Measurements from ENCODE around the gene P2RY14.

The P2RY14 gene

DNA sequence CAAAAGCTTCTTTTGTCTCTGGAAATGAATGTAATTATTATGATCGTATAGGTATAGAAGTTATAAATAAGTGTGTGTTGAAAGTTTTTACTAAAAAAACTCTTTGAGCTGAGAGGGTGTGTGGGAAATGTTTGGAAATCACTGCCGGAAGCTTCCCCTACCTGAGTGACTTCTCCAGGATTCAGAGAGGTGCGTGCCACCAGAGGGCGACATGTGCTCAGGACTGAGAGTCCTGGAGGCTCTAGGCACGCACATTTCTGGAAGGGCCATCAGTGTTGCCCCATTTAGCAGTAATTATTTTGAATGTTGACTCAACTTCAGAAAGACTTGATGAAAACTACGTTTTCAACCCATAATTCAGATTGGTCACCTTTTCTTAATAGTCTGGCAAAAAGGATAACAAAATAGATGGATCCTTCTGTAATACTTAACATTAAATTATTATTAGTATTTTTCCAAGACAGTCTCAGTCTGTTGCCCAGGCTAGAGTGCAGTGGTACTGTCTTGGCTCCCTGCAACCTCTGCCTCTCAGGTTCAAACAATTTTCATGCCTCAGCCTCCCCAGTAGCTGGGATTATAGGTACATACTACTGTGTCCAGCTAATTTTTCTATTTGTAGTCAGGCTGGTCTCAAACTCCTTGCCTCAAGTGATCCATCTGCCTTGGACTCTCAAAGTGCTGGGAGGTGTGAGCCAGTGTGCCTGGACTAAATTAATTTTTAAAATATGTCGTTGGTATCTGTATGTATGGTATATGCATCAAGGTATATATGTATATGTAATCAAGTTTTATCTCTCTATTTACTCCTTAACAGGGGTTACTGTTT lies 109.9 kb downstream of the P2RY14 start:
- peak; percentile 50 for ATAC-seq (ENCODE audit: insufficient read depth, low read depth)
- no peak overlapping the region for H3K27ac ChIP-seq (ENCODE audit: low read length)
- peaks cover 34% of the 10 kb centered on the region for H3K4me1 ChIP-seq (ENCODE audit: insufficient read depth, low read length)

GRCh38 chr3:151166161-151166560 lies 112.2 kb downstream of the P2RY14 start:
- no peak for ATAC-seq (ENCODE audit: insufficient read depth, low read depth)
- Histone ChIP-seq H3K9me3 (ENCODE audit: insufficient read depth, low read length, severe bottlenecking) (no peaks in the 10 kb centered on the region), H3K36me3 (ENCODE audit: insufficient read depth, low read length) (peaks cover 6% of the 10 kb centered on the region; the same call in 1 of the 2 replicates), H3K4me1 (ENCODE audit: insufficient read depth, low read length) (peaks cover 16% of the 10 kb centered on the region), H3K9ac (ENCODE audit: low read depth, low read length) (no peak overlapping the region), H3K4me2 (ENCODE audit: insufficient read depth, low read length) (no peak overlapping the region), H3K4me3 (ENCODE audit: low read depth in 1 of 2, low read length in 2 of 2) (no peak overlapping the region), H3K27me3 (ENCODE audit: insufficient read depth, low read length, poor library complexity) (no peaks in the 10 kb centered on the region), H2AFZ (ENCODE audit: low read depth, low read length) (no peak overlapping the region), H4K20me1 (ENCODE audit: insufficient read depth, low read length) (no peaks in the 10 kb centered on the region), H3K27ac (ENCODE audit: low read length) (no peak overlapping the region), H3K79me2 (ENCODE audit: insufficient read depth, low read length) (no peaks in the 10 kb centered on the region)
- DNase-seq = no peak
- TF ChIP-seq EZH2 (IDR thresholded peaks at IDR 0.05; ENCODE audit: borderline replicate concordance, low read depth, low read length, severe bottlenecking) = no peak
- TF ChIP-seq CTCF (IDR thresholded peaks at IDR 0.05; ENCODE audit: borderline replicate concordance, extremely low read depth, low read length, poor library complexity, severe bottlenecking) = peak; percentile 31

More for the DNA sequence above, 109.9 kb downstream of the P2RY14 start:
- Histone ChIP-seq H3K36me3 (ENCODE audit: insufficient read depth, low read length) (peaks cover 6% of the 10 kb centered on the region; the same call in 1 of the 2 replicates), H2AFZ (ENCODE audit: low read depth, low read length) (no peak overlapping the region), H4K20me1 (ENCODE audit: insufficient read depth, low read length) (no peaks in the 10 kb centered on the region), H3K4me3 (ENCODE audit: low read depth in 1 of 2, low read length in 2 of 2) (no peak overlapping the region), H3K27me3 (ENCODE audit: insufficient read depth, low read length, poor library complexity) (no peaks in the 10 kb centered on the region), H3K9me3 (ENCODE audit: insufficient read depth, low read length, severe bottlenecking) (no peaks in the 10 kb centered on the region), H3K79me2 (ENCODE audit: insufficient read depth, low read length) (no peaks in the 10 kb centered on the region), H3K9ac (ENCODE audit: low read depth, low read length) (no peak overlapping the region), H3K4me2 (ENCODE audit: insufficient read depth, low read length) (no peak overlapping the region)
- TF ChIP-seq CTCF (IDR thresholded peaks at IDR 0.05; ENCODE audit: borderline replicate concordance, extremely low read depth, low read length, poor library complexity, severe bottlenecking) (peak; percentile 87), EZH2 (IDR thresholded peaks at IDR 0.05; ENCODE audit: borderline replicate concordance, low read depth, low read length, severe bottlenecking) (no peak)
- DNase-seq = peak; percentile 72

DNA sequence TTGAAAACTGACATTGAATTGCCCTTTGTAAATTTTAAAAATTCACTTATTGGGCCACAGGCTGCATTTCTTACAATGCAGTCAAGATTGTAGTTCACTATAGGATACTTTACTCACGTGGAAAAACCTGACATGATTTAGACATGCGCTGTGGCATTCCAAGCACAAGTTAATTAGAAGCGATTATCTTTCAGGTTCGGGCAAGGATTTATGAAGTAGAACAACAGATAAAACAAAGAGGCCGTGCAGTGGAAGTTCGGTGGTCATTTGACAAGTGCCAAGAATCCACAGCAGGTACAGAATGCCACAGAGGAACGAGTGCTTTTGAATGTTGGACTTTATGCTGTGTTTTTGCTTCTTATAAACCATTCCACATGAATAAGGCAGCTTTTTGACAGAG lies 113.1 kb downstream of the P2RY14 start:
- no peaks in the 10 kb centered on the region for H3K27me3 ChIP-seq (ENCODE audit: insufficient read depth, low read length, poor library complexity)
- peaks cover 6% of the 10 kb centered on the region; the same call in 1 of the 2 replicates for H3K36me3 ChIP-seq (ENCODE audit: insufficient read depth, low read length)
- no peaks in the 10 kb centered on the region for H3K9me3 ChIP-seq (ENCODE audit: insufficient read depth, low read length, severe bottlenecking)
- ATAC-seq (ENCODE audit: insufficient read depth, low read depth) (no peak), DNase-seq (no peak)
- TF ChIP-seq EZH2 (IDR thresholded peaks at IDR 0.05; ENCODE audit: borderline replicate concordance, low read depth, low read length, severe bottlenecking) = no peak
- TF ChIP-seq CTCF (IDR thresholded peaks at IDR 0.05; ENCODE audit: borderline replicate concordance, extremely low read depth, low read length, poor library complexity, severe bottlenecking) = no peak
- no peaks in the 10 kb centered on the region for H4K20me1 ChIP-seq (ENCODE audit: insufficient read depth, low read length)
- no peak overlapping the region for H3K4me2 ChIP-seq (ENCODE audit: insufficient read depth, low read length)
- no peak overlapping the region for H2AFZ ChIP-seq (ENCODE audit: low read depth, low read length)
- H3K79me2 ChIP-seq (ENCODE audit: insufficient read depth, low read length) = no peaks in the 10 kb centered on the region
- H3K27ac ChIP-seq (ENCODE audit: low read length) = no peak overlapping the region
- H3K9ac ChIP-seq (ENCODE audit: low read depth, low read length) = no peak overlapping the region
- H3K4me3 ChIP-seq (ENCODE audit: low read depth in 1 of 2, low read length in 2 of 2) = no peak overlapping the region
- H3K4me1 ChIP-seq (ENCODE audit: insufficient read depth, low read length) = peaks cover 7% of the 10 kb centered on the region

Data from DND-41 (cell line).